ENCODE results near the gene APLP2.

The APLP2 gene

GRCh38 chr11:130025371-130025770 lies 44.3 kb upstream of the APLP2 start:
- H3K27me3 ChIP-seq (replicated peaks; ENCODE audit: control insufficient read depth, insufficient read depth, low read length): no peaks in the 10 kb centered on the region
- H3K4me3 ChIP-seq (replicated peaks; ENCODE audit: low read depth, low read length): no peak overlapping the region
- H3K36me3 ChIP-seq (ENCODE audit: control insufficient read depth, insufficient read depth, low read length): no peaks in the 10 kb centered on the region
- no peak for DNase-seq (ENCODE audit: extremely low read depth, insufficient read length)
- TF ChIP-seq CTCF (IDR thresholded peaks at IDR 0.05; ENCODE audit: insufficient read depth, low read length, poor library complexity, severe bottlenecking): no peak

DNA sequence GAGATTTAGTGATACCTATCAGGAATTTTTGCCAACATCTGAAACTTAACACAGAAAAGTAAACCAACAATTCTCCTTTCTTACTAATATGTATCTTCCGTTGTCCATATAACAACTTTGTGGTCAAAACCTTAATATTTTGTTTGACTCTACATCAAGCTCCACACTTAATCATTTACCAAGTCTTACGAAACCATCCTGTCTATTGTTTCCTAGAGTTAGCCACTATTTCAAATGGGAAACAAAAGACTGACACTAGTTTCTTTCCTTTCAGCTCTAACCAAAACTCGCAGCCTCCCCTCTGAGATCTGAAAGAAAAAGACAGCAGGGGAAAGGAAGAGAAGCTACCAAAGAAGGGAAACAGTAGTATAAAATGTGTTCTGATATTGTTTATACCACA lies 40.6 kb upstream of the APLP2 start:
- no peak for TF ChIP-seq CTCF (IDR thresholded peaks at IDR 0.05; ENCODE audit: insufficient read depth, low read length, poor library complexity, severe bottlenecking)
- Histone ChIP-seq H3K4me3 (replicated peaks; ENCODE audit: low read depth, low read length) (no peak overlapping the region), H3K27me3 (replicated peaks; ENCODE audit: control insufficient read depth, insufficient read depth, low read length) (no peaks in the 10 kb centered on the region), H3K36me3 (ENCODE audit: control insufficient read depth, insufficient read depth, low read length) (no peaks in the 10 kb centered on the region)
- no peak for DNase-seq (ENCODE audit: extremely low read depth, insufficient read length)

DNA sequence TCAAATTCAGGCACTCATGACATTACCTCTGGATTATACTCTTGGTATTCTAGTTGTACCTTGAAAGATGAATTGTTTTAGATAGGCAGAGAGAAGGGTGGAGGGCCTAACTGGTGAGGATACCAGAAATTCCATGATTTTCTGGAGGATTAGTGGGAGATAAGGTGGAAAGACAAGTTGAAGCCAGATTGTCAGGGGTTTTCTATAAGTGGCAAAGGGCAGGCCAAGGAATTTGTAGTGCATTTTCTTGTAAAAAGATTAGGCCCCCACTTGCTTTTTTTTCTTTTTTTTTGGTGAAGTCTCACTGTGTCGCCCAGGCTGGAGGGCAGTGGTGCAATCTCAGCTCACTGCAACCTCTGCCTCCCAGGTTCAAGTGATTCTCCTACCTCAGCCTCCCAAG lies 38.6 kb upstream of the APLP2 start:
- Histone ChIP-seq H3K4me3 (replicated peaks; ENCODE audit: low read depth, low read length) (no peak overlapping the region), H3K36me3 (ENCODE audit: control insufficient read depth, insufficient read depth, low read length) (no peaks in the 10 kb centered on the region), H3K27me3 (replicated peaks; ENCODE audit: control insufficient read depth, insufficient read depth, low read length) (no peaks in the 10 kb centered on the region)
- no peak for DNase-seq (ENCODE audit: extremely low read depth, insufficient read length)
- TF ChIP-seq CTCF (IDR thresholded peaks at IDR 0.05; ENCODE audit: insufficient read depth, low read length, poor library complexity, severe bottlenecking): no peak

DNA sequence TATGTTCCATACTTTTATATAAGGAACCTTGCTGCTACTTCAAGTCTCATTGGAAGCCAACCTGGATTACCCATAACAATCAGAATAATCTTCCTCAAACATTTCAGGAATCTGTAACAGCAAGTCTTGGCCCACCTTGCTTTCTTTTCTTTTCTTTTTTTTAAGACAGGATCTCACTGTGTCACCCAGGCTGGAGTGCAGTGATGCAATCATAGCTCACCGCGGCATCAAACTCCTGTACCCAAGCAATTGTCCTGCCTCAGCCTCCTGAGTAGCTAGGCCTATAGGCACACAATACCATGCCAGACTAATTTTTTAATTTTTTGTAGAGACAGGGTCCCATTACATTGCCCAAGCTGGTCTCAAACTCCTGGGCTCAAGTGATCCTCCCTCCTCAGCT lies 37.7 kb upstream of the APLP2 start:
- H3K27me3 ChIP-seq (replicated peaks; ENCODE audit: control insufficient read depth, insufficient read depth, low read length): no peaks in the 10 kb centered on the region
- H3K4me3 ChIP-seq (replicated peaks; ENCODE audit: low read depth, low read length): no peak overlapping the region
- DNase-seq (ENCODE audit: extremely low read depth, insufficient read length): no peak
- no peaks in the 10 kb centered on the region for H3K36me3 ChIP-seq (ENCODE audit: control insufficient read depth, insufficient read depth, low read length)
- TF ChIP-seq CTCF (IDR thresholded peaks at IDR 0.05; ENCODE audit: insufficient read depth, low read length, poor library complexity, severe bottlenecking): no peak

- Histone ChIP-seq H3K36me3 (ENCODE audit: control insufficient read depth, insufficient read depth, low read length) (no peaks in the 10 kb centered on the region), H3K27me3 (replicated peaks; ENCODE audit: control insufficient read depth, insufficient read depth, low read length) (no peaks in the 10 kb centered on the region), H3K4me3 (replicated peaks; ENCODE audit: low read depth, low read length) (no peak overlapping the region)
- no peak for DNase-seq (ENCODE audit: extremely low read depth, insufficient read length)
- TF ChIP-seq CTCF (IDR thresholded peaks at IDR 0.05; ENCODE audit: insufficient read depth, low read length, poor library complexity, severe bottlenecking): no peak
These were observed 36.8 kb upstream of the APLP2 start for GRCh38 chr11:130032931-130033330.

DNA sequence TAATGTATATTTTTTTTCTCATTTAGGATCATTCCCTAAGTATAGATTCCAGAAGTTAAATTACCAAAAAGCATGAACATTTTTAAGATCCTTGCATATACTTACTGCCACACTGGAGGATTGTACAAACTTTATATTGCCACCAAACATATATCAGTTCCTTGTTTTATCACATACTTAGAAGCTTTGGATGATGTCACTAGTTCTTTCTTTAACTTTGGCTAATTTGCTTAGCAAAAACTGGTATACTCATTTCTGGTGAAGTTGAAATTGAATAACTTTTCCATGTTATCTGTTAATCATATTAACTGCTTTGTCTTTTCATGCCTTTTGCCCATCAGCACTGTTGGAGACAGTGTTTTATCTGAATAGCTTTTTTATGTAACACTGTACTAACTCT lies 35.5 kb upstream of the APLP2 start:
- no peaks in the 10 kb centered on the region for H3K36me3 ChIP-seq (ENCODE audit: control insufficient read depth, insufficient read depth, low read length)
- no peak for TF ChIP-seq CTCF (IDR thresholded peaks at IDR 0.05; ENCODE audit: insufficient read depth, low read length, poor library complexity, severe bottlenecking)
- H3K4me3 ChIP-seq (replicated peaks; ENCODE audit: low read depth, low read length): no peak overlapping the region
- no peak for DNase-seq (ENCODE audit: extremely low read depth, insufficient read length)
- H3K27me3 ChIP-seq (replicated peaks; ENCODE audit: control insufficient read depth, insufficient read depth, low read length): no peaks in the 10 kb centered on the region; the same call in 1 of the 2 replicates

Measured in GM06990 (cell line).